NCI-H1048 (cell line): ENCODE measurements around the gene UMAD1.
A peak's percentile ranks its signal among the peaks of the same experiment; 100 is the strongest.

Experiments
- DNase-seq: peaks from one replicate; lab custom pipeline; 2025; lab: John Stamatoyannopoulos, UW

The UMAD1 gene

GRCh38 chr7:7883394-7883793 is 242.8 kb downstream of the UMAD1 start:
- DNase-seq: no peak

GRCh38 chr7:7884855-7885254 is 244.3 kb downstream of the UMAD1 start:
- no peak for DNase-seq

- no peak for DNase-seq
Measured at GRCh38 chr7:7889791-7890568, 249.4 kb downstream of the UMAD1 start.

- DNase-seq: no peak
Measured at GRCh38 chr7:7895004-7895650, 254.6 kb downstream of the UMAD1 start.

GRCh38 chr7:7895754-7896153 is 255.2 kb downstream of the UMAD1 start:
- no peak for DNase-seq

- no peak for DNase-seq
Measured at GRCh38 chr7:7897509-7897908, 257.0 kb downstream of the UMAD1 start.

- no peak for DNase-seq
Measured at GRCh38 chr7:7897949-7898515, 257.5 kb downstream of the UMAD1 start.

GRCh38 chr7:7902845-7903244 is 262.3 kb downstream of the UMAD1 start:
- no peak for DNase-seq

GRCh38 chr7:7907306-7907705 is 266.8 kb downstream of the UMAD1 start:
- no peak for DNase-seq

- no peak for DNase-seq
Measured at GRCh38 chr7:7908622-7909145, 268.1 kb downstream of the UMAD1 start.

- no peak for DNase-seq
Measured at GRCh38 chr7:7909376-7909775, 268.8 kb downstream of the UMAD1 start.

GRCh38 chr7:7911369-7912123 is 271.0 kb downstream of the UMAD1 start:
- no peak for DNase-seq

- no peak for DNase-seq
Measured at GRCh38 chr7:7912937-7913336, 272.4 kb downstream of the UMAD1 start.

- DNase-seq: no peak
Measured at GRCh38 chr7:7913504-7913903, 273.0 kb downstream of the UMAD1 start.

GRCh38 chr7:7914547-7914946 is 274.0 kb downstream of the UMAD1 start:
- no peak for DNase-seq

GRCh38 chr7:7916064-7916463 is 275.5 kb downstream of the UMAD1 start:
- DNase-seq: no peak

- no peak for DNase-seq
Measured at GRCh38 chr7:7917593-7917992, 277.0 kb downstream of the UMAD1 start.

- no peak for DNase-seq
Measured at GRCh38 chr7:7918736-7919448, 278.3 kb downstream of the UMAD1 start.

- DNase-seq: no peak
Measured at GRCh38 chr7:7919449-7919945, 278.9 kb downstream of the UMAD1 start.

GRCh38 chr7:7920056-7920455 is 279.5 kb downstream of the UMAD1 start:
- DNase-seq: no peak

GRCh38 chr7:7920481-7920880 is 279.9 kb downstream of the UMAD1 start:
- peak; percentile 85 for DNase-seq

- DNase-seq: no peak
Measured at GRCh38 chr7:7921830-7922229, 281.3 kb downstream of the UMAD1 start.
